CD4-positive, alpha-beta T cell (primary cell): ENCODE data around the gene BRME1. TPM values are rescaled to one million over a fixed set of nuclear protein-coding genes. Genes with fewer than 3 reads are reported as not detected.

Experiments used
- ATAC-seq: fragments of 200-7000 bp; cut with Tn5 transposase; one replicate; pipeline ENCODE4 v1.10.0; 2022; ENCODE audit warnings: mild to moderate bottlenecking; ENCODE audit not compliant: poor library complexity
- CTCF ChIA-PET: fragments of 350-600 bp; sonication (Branson Sonifier 250); formaldehyde crosslinking; loops from one replicate; lab custom pipeline; 2021; ENCODE audit warnings: antibody characterized with exemption, inconsistent platforms; lab: Charles Lee
- POLR2A ChIA-PET: fragments of 350-600 bp; sonication (Branson Sonifier 250); formaldehyde crosslinking; loops from one replicate; lab custom pipeline; 2021; ENCODE audit warnings: antibody characterized with exemption, inconsistent platforms; lab: Charles Lee
- DNase-seq, 14 experiments: peaks; one replicate each; pipeline ENCODE4 v3.0.0-alpha.2; 2013 to 2020; ENCODE audit warnings: mixed read lengths in 2 of 14
- H3K27ac ChIP-seq, 2 donors: one replicate each; pipeline versions ENCODE4 v1.5.1 to v1.7.0; 2013; ENCODE audit warnings: low read length in 2 of 2, low read depth in 1 of 2, mild to moderate bottlenecking in 1 of 2
- H3K27me3 ChIP-seq, 2 experiments: 1 replicate in 1 of 2; 2 replicates in 1 of 2; pipeline versions ENCODE4 v1.6.1 to v1.7.0; 2013; ENCODE audit warnings: low read length in 2 of 2, control low read depth in 1 of 2, mild to moderate bottlenecking in 1 of 2, moderate library complexity in 1 of 2; ENCODE audit not compliant: insufficient read depth in 2 of 2, control insufficient read depth in 1 of 2
- H3K36me3 ChIP-seq: one replicate; pipeline ENCODE4 v1.6.1; 2013; ENCODE audit warnings: low read length, control low read depth; ENCODE audit not compliant: insufficient read depth
- H3K4me1 ChIP-seq: one replicate; pipeline ENCODE4 v1.6.1; 2013; ENCODE audit warnings: low read length, control low read depth; ENCODE audit not compliant: insufficient read depth
- H3K4me3 ChIP-seq: one replicate; pipeline ENCODE4 v1.5.1; 2013; ENCODE audit warnings: mild to moderate bottlenecking, low read length, moderate library complexity
- H3K9me3 ChIP-seq, 2 experiments: 1 replicate in 1 of 2; 2 replicates in 1 of 2; pipeline versions ENCODE4 v1.6.1 to v1.7.0; 2013; ENCODE audit warnings: low read length in 2 of 2, mild to moderate bottlenecking in 2 of 2, control low read depth in 1 of 2, moderate library complexity in 1 of 2; ENCODE audit not compliant: control insufficient read depth in 1 of 2, insufficient read depth in 1 of 2
- H3K27ac Mint-ChIP-seq: one replicate; pipeline ENCODE4 v1.8.0; 2020; ENCODE audit warnings: mixed read lengths
- H3K27me3 Mint-ChIP-seq: one replicate; pipeline ENCODE4 v1.8.0; 2021; ENCODE audit warnings: mixed read lengths
- H3K36me3 Mint-ChIP-seq: one replicate; pipeline ENCODE4 v1.8.0; 2021; ENCODE audit warnings: low read depth, mixed read lengths
- H3K4me1 Mint-ChIP-seq: one replicate; pipeline ENCODE4 v1.8.0; 2021; ENCODE audit warnings: low read depth, mixed read lengths
- H3K4me3 Mint-ChIP-seq: one replicate; pipeline ENCODE4 v1.8.0; 2020; ENCODE audit warnings: mild to moderate bottlenecking, mixed read lengths
- H3K9me3 Mint-ChIP-seq: one replicate; pipeline ENCODE4 v1.8.0; 2020; ENCODE audit warnings: mixed read lengths
- CTCF ChIP-seq: fragments of 200-600 bp; IDR thresholded peaks from one replicate; pipeline ENCODE4 v1.8.0; 2022; ENCODE audit warnings: antibody characterized with exemption, mild to moderate bottlenecking
- intact Hi-C, 2 experiments: fragments of 100-400 bp; cut with DNase I in 1 of 2; cut with micrococcal nuclease in 1 of 2; formaldehyde crosslinking; loops; one replicate each; pipeline versions ENCODE4 v1.15.1 to v1.9.0; 2023 to 2025; cut with DNase I, micrococcal nuclease
- total RNA-seq, 174 experiments: library from RNA in 2 of 174; stranded (reverse) in 2 of 174; gene quantifications; one replicate each; pipeline ENCODE4 v1.2.3 and lab custom pipeline; 2021 to 2026

BRME1 gene
- total RNA-seq, 2 experiments from 2014 or later: 1.1 to 1.3 TPM

- intact Hi-C loops: loop anchor here in 1 of 2 experiments (5.0 kb wide), 1 partner anchor 588 kb away; no protein-coding TSS in a partner anchor
- POLR2A ChIA-PET: interaction anchor here (7.2 kb wide), 1 partner anchor 79 kb away, joined by 85 read pairs; no protein-coding TSS in a partner anchor
- no peaks in the 10 kb centered on the region for H3K36me3 ChIP-seq
Observed at GRCh38 chr19:13864667-13865570, 41.0 kb downstream of the BRME1 start.

GRCh38 chr19:13864046-13864666, 41.8 kb downstream of the BRME1 start:
- Mint-ChIP-seq H3K36me3 (no peaks in the 10 kb centered on the region), H3K9me3 (no peaks in the 10 kb centered on the region), H3K4me3 (peak overlapping the region; percentile 78), H3K27me3 (peaks cover 42% of the 10 kb centered on the region), H3K4me1 (peaks cover 41% of the 10 kb centered on the region), H3K27ac (peak overlapping the region; percentile 12)
- H3K4me3 ChIP-seq: no peak overlapping the region
- peaks cover 25 to 34% of the 10 kb centered on the region in 2 experiments for H3K27me3 ChIP-seq
- CTCF ChIA-PET: no interaction called here
- ATAC-seq: no peak
- intact Hi-C loops: loop anchor here in 1 of 2 experiments (5.0 kb wide), 1 partner anchor 587 kb away; no protein-coding TSS in a partner anchor
- H3K4me1 ChIP-seq: peaks cover 42% of the 10 kb centered on the region
- H3K36me3 ChIP-seq: no peaks in the 10 kb centered on the region
- H3K27ac ChIP-seq: no peak overlapping the region
- H3K9me3 ChIP-seq: no peaks in the 10 kb centered on the region
- TF ChIP-seq CTCF: no peak
- POLR2A ChIA-PET: interaction anchor here (0.9 to 7.2 kb wide), 3 partner anchors 27 to 97 kb away, joined by 3 to 85 read pairs (median 22); no protein-coding TSS in a partner anchor
- peak in 2 of 14 experiments; percentile 40 to 57 for DNase-seq

More at GRCh38 chr19:13864667-13865570, 41.0 kb downstream of the BRME1 start:
- no peak for TF ChIP-seq CTCF
- ATAC-seq (no peak), DNase-seq (peak in 3 of 14 experiments; percentile 18 to 62 (median 51))
- CTCF ChIA-PET: no interaction called here
- Histone ChIP-seq H3K4me1 (peaks cover 42% of the 10 kb centered on the region), H3K9me3 (no peaks in the 10 kb centered on the region), H3K27me3 (peaks cover 25 to 36% of the 10 kb centered on the region in 2 experiments), H3K4me3 (peak overlapping the region; percentile 26), H3K27ac (no peak overlapping the region)
- Mint-ChIP-seq H3K9me3 (no peaks in the 10 kb centered on the region), H3K4me1 (peaks cover 36% of the 10 kb centered on the region), H3K36me3 (no peaks in the 10 kb centered on the region), H3K27ac (no peak overlapping the region), H3K27me3 (peaks cover 49% of the 10 kb centered on the region), H3K4me3 (peak overlapping the region; percentile 78)
